ENCODE data around the gene NPR2.

Gene NPR2

GRCh38 chr9:35798658-35799374 lies 7.4 kb downstream of the NPR2 start:
- peak; percentile 63 for DNase-seq (ENCODE audit: low spot score)
- Mint-ChIP-seq H3K27me3 (ENCODE audit: low read depth) (no peaks in the 10 kb centered on the region), H3K4me3 (no peak overlapping the region), H3K4me1 (ENCODE audit: low read depth) (peaks cover 23% of the 10 kb centered on the region), H3K27ac (no peak overlapping the region), H3K9me3 (no peaks in the 10 kb centered on the region), H3K36me3 (ENCODE audit: low read depth) (peaks cover 11% of the 10 kb centered on the region)

- no peak overlapping the region for H3K27ac Mint-ChIP-seq
- peaks cover 15% of the 10 kb centered on the region for H3K36me3 Mint-ChIP-seq (ENCODE audit: low read depth)
- no peak for DNase-seq (ENCODE audit: low spot score)
- H3K9me3 Mint-ChIP-seq: no peaks in the 10 kb centered on the region
- no peak overlapping the region for H3K4me3 Mint-ChIP-seq
- no peaks in the 10 kb centered on the region for H3K27me3 Mint-ChIP-seq (ENCODE audit: low read depth)
- H3K4me1 Mint-ChIP-seq (ENCODE audit: low read depth): peaks cover 14% of the 10 kb centered on the region
These were observed 9.1 kb downstream of the NPR2 start for GRCh38 chr9:35800530-35800929.

GRCh38 chr9:35801328-35802128 lies 10.1 kb downstream of the NPR2 start:
- Mint-ChIP-seq H3K9me3 (no peaks in the 10 kb centered on the region), H3K27ac (no peak overlapping the region), H3K36me3 (ENCODE audit: low read depth) (peaks cover 17% of the 10 kb centered on the region), H3K4me3 (no peak overlapping the region), H3K4me1 (ENCODE audit: low read depth) (peaks cover 11% of the 10 kb centered on the region), H3K27me3 (ENCODE audit: low read depth) (no peaks in the 10 kb centered on the region)
- DNase-seq (ENCODE audit: low spot score): no peak

- Mint-ChIP-seq H3K27me3 (ENCODE audit: low read depth) (no peaks in the 10 kb centered on the region), H3K4me3 (no peak overlapping the region), H3K36me3 (ENCODE audit: low read depth) (peaks cover 24% of the 10 kb centered on the region), H3K27ac (no peak overlapping the region), H3K4me1 (ENCODE audit: low read depth) (peaks cover 2% of the 10 kb centered on the region), H3K9me3 (no peaks in the 10 kb centered on the region)
- no peak for DNase-seq (ENCODE audit: low spot score)
These were observed 14.7 kb downstream of the NPR2 start for GRCh38 chr9:35806101-35806500.

- DNase-seq (ENCODE audit: low spot score): no peak
- no peak overlapping the region for H3K4me3 Mint-ChIP-seq
- no peak overlapping the region for H3K27ac Mint-ChIP-seq
These were observed 17.0 kb downstream of the NPR2 start for GRCh38 chr9:35808433-35808832.

GRCh38 chr9:35810122-35810521 lies 18.7 kb downstream of the NPR2 start:
- H3K4me1 Mint-ChIP-seq (ENCODE audit: low read depth): peaks cover 20% of the 10 kb centered on the region
- H3K27ac Mint-ChIP-seq: no peak overlapping the region
- no peak for DNase-seq (ENCODE audit: low spot score)
- no peaks in the 10 kb centered on the region for H3K27me3 Mint-ChIP-seq (ENCODE audit: low read depth)
- H3K36me3 Mint-ChIP-seq (ENCODE audit: low read depth): peaks cover 18% of the 10 kb centered on the region
- no peaks in the 10 kb centered on the region for H3K9me3 Mint-ChIP-seq
- H3K4me3 Mint-ChIP-seq: no peak overlapping the region

More at GRCh38 chr9:35808433-35808832, 17.0 kb downstream of the NPR2 start:
- Mint-ChIP-seq H3K27me3 (ENCODE audit: low read depth) (no peaks in the 10 kb centered on the region), H3K4me1 (ENCODE audit: low read depth) (peaks cover 16% of the 10 kb centered on the region), H3K9me3 (no peaks in the 10 kb centered on the region), H3K36me3 (ENCODE audit: low read depth) (peaks cover 21% of the 10 kb centered on the region)

- H3K4me3 Mint-ChIP-seq: peak overlapping the region; percentile 81
- no peak for DNase-seq (ENCODE audit: low spot score)
- peaks cover 18% of the 10 kb centered on the region for H3K36me3 Mint-ChIP-seq (ENCODE audit: low read depth)
- H3K4me1 Mint-ChIP-seq (ENCODE audit: low read depth): peaks cover 24% of the 10 kb centered on the region
- no peaks in the 10 kb centered on the region for H3K27me3 Mint-ChIP-seq (ENCODE audit: low read depth)
- peak overlapping the region; percentile 85 for H3K27ac Mint-ChIP-seq
- no peaks in the 10 kb centered on the region for H3K9me3 Mint-ChIP-seq
These were observed 20.1 kb downstream of the NPR2 start for GRCh38 chr9:35811381-35812024.

GRCh38 chr9:35812025-35812602 lies 20.7 kb downstream of the NPR2 start, which contains the start of gene SPAG8:
Gene SPAG8 (minus strand): TSS chr9:35812262. CDS start chr9:35812147, 115 bp downstream.
- Mint-ChIP-seq H3K36me3 (ENCODE audit: low read depth) (peaks cover 14% of the 10 kb centered on the region), H3K27me3 (ENCODE audit: low read depth) (no peaks in the 10 kb centered on the region), H3K9me3 (no peaks in the 10 kb centered on the region), H3K27ac (peak within 1 kb of the TSS; percentile 85), H3K4me1 (ENCODE audit: low read depth) (peaks cover 24% of the 10 kb centered on the region), H3K4me3 (peak within 1 kb of the TSS; percentile 81)
- peak; percentile 95 for DNase-seq (ENCODE audit: low spot score)

GRCh38 chr9:35813434-35814105 lies 22.2 kb downstream of the NPR2 start:
- Mint-ChIP-seq H3K27me3 (ENCODE audit: low read depth) (peaks cover 4% of the 10 kb centered on the region), H3K36me3 (ENCODE audit: low read depth) (peaks cover 14% of the 10 kb centered on the region), H3K27ac (peak overlapping the region; percentile 85), H3K9me3 (no peaks in the 10 kb centered on the region), H3K4me1 (ENCODE audit: low read depth) (peaks cover 24% of the 10 kb centered on the region), H3K4me3 (peak overlapping the region; percentile 94)
- no peak for DNase-seq (ENCODE audit: low spot score)

GRCh38 chr9:35814106-35814840 lies 22.9 kb downstream of the NPR2 start:
- peak overlapping the region; percentile 91 for H3K27ac Mint-ChIP-seq
- DNase-seq (ENCODE audit: low spot score): peak; percentile 51
- no peaks in the 10 kb centered on the region for H3K9me3 Mint-ChIP-seq

GRCh38 chr9:35814841-35815543 lies 23.6 kb downstream of the NPR2 start, which contains the start of gene HINT2:
Gene HINT2 (minus strand): TSS chr9:35815042. CDS start chr9:35814979, 63 bp downstream.
- Mint-ChIP-seq H3K9me3 (no peaks in the 10 kb centered on the region), H3K4me3 (peak within 1 kb of the TSS; percentile 94), H3K27ac (peak within 1 kb of the TSS; percentile 95), H3K27me3 (ENCODE audit: low read depth) (peaks cover 4% of the 10 kb centered on the region), H3K36me3 (ENCODE audit: low read depth) (peaks cover 6% of the 10 kb centered on the region), H3K4me1 (ENCODE audit: low read depth) (peaks cover 24% of the 10 kb centered on the region)
- DNase-seq (ENCODE audit: low spot score): peak; percentile 98

More at GRCh38 chr9:35814106-35814840, 22.9 kb downstream of the NPR2 start:
- H3K27me3 Mint-ChIP-seq (ENCODE audit: low read depth): peaks cover 4% of the 10 kb centered on the region
- H3K4me3 Mint-ChIP-seq: peak overlapping the region; percentile 94
- peaks cover 12% of the 10 kb centered on the region for H3K36me3 Mint-ChIP-seq (ENCODE audit: low read depth)
- peaks cover 24% of the 10 kb centered on the region for H3K4me1 Mint-ChIP-seq (ENCODE audit: low read depth)

- DNase-seq (ENCODE audit: low spot score): no peak
- peaks cover 6% of the 10 kb centered on the region for H3K36me3 Mint-ChIP-seq (ENCODE audit: low read depth)
- no peak overlapping the region for H3K4me3 Mint-ChIP-seq
- no peaks in the 10 kb centered on the region for H3K9me3 Mint-ChIP-seq
- H3K27me3 Mint-ChIP-seq (ENCODE audit: low read depth): peaks cover 4% of the 10 kb centered on the region
- peaks cover 23% of the 10 kb centered on the region for H3K4me1 Mint-ChIP-seq (ENCODE audit: low read depth)
- no peak overlapping the region for H3K27ac Mint-ChIP-seq
These were observed 25.3 kb downstream of the NPR2 start for GRCh38 chr9:35816708-35817107.
